ENCODE data around the gene IFRD1. TPM values are rescaled to one million over a fixed set of nuclear protein-coding genes. Genes with fewer than 3 reads are reported as not detected.

The IFRD1 gene
- total RNA-seq, 2 experiments from 2014 or later = 198 to 205 TPM

DNA sequence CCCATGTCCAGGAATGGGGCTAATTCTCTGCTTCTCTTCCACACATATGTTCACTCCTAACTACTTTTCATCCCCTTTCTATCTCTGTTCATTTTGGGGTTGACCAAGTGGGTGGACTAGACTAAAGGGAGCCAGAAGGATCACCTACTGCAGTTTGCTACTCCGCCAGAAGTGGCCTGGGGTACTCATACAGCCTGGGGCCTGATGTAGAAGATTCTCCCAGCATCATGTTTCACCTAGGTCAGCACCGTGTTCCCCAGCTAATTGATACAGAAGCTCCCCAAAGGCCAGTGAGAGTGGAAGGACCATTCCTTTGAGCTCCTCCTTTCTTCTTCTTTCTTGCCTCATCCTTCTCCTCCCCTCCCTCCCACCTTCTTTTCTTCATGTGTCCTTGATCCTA lies 19.6 kb upstream of the IFRD1 start:
- H3K27me3 Mint-ChIP-seq = no peaks in the 10 kb centered on the region
- no peak overlapping the region for H3K4me3 Mint-ChIP-seq
- ATAC-seq (ENCODE audit: poor library complexity) = no peak
- TF ChIP-seq, protein P1, sequence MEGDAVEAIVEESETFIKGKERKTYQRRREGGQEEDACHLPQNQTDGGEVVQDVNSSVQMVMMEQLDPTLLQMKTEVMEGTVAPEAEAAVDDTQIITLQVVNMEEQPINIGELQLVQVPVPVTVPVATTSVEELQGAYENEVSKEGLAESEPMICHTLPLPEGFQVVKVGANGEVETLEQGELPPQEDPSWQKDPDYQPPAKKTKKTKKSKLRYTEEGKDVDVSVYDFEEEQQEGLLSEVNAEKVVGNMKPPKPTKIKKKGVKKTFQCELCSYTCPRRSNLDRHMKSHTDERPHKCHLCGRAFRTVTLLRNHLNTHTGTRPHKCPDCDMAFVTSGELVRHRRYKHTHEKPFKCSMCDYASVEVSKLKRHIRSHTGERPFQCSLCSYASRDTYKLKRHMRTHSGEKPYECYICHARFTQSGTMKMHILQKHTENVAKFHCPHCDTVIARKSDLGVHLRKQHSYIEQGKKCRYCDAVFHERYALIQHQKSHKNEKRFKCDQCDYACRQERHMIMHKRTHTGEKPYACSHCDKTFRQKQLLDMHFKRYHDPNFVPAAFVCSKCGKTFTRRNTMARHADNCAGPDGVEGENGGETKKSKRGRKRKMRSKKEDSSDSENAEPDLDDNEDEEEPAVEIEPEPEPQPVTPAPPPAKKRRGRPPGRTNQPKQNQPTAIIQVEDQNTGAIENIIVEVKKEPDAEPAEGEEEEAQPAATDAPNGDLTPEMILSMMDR (IDR thresholded peaks at IDR 0.05) = no peak
- Histone ChIP-seq H3K27me3 (ENCODE audit: control insufficient read depth in 1 of 2, insufficient read depth in 2 of 2, low read length in 2 of 2) (no peaks in the 10 kb centered on the region), H3K9me3 (ENCODE audit: control insufficient read depth in 1 of 2, insufficient read depth in 1 of 2, low read length in 2 of 2) (no peaks in the 10 kb centered on the region), H3K36me3 (ENCODE audit: insufficient read depth, low read length) (no peaks in the 10 kb centered on the region), H3K27ac (ENCODE audit: low read depth in 1 of 2, low read length in 2 of 2) (no peak overlapping the region), H3K4me3 (ENCODE audit: low read length) (no peak overlapping the region), H3K4me1 (ENCODE audit: insufficient read depth, low read length) (no peaks in the 10 kb centered on the region)
- intact Hi-C loops (cut with DNase I, micrococcal nuclease) = no loop called here
- ChIA-PET CTCF (no interaction called here), POLR2A (no interaction called here)
- H3K9me3 Mint-ChIP-seq = no peaks in the 10 kb centered on the region
- H3K36me3 Mint-ChIP-seq (ENCODE audit: low read depth) = no peaks in the 10 kb centered on the region
- no peak for DNase-seq
- no peak overlapping the region for H3K27ac Mint-ChIP-seq
- H3K4me1 Mint-ChIP-seq (ENCODE audit: low read depth) = no peaks in the 10 kb centered on the region

DNA sequence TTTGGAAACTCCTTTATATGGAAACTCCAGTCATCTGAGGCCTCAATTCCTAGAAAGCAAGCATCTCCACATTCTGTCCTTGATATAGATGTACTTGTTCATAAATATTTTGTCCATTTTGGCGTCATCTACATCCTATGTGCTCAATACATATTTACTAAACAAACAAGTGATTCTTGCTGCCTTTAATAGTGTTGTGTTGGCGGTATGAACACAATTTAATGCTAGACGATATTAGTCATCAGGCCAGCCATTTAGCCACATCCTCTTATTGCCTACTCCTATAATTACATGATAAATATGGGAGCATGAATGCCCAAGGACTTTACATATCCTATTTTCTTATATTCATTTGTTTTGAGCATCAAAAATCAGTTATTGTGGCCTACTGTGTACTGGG lies 18.5 kb upstream of the IFRD1 start:
- H3K9me3 ChIP-seq (ENCODE audit: control insufficient read depth in 1 of 2, insufficient read depth in 1 of 2, low read length in 2 of 2) = no peaks in the 10 kb centered on the region
- no peak overlapping the region for H3K27ac ChIP-seq (ENCODE audit: low read depth in 1 of 2, low read length in 2 of 2)
- H3K9me3 Mint-ChIP-seq = no peaks in the 10 kb centered on the region
- H3K27me3 Mint-ChIP-seq = no peaks in the 10 kb centered on the region
- ChIA-PET POLR2A (no interaction called here), CTCF (no interaction called here)
- H3K27me3 ChIP-seq (ENCODE audit: control insufficient read depth in 1 of 2, insufficient read depth in 2 of 2, low read length in 2 of 2) = no peaks in the 10 kb centered on the region
- no peaks in the 10 kb centered on the region for H3K36me3 ChIP-seq (ENCODE audit: insufficient read depth, low read length)
- H3K4me1 ChIP-seq (ENCODE audit: insufficient read depth, low read length) = no peaks in the 10 kb centered on the region
- H3K4me3 ChIP-seq (ENCODE audit: low read length) = no peak overlapping the region
- no peak overlapping the region for H3K27ac Mint-ChIP-seq
- intact Hi-C loops (cut with DNase I, micrococcal nuclease) = no loop called here
- H3K4me1 Mint-ChIP-seq (ENCODE audit: low read depth) = no peaks in the 10 kb centered on the region
- H3K36me3 Mint-ChIP-seq (ENCODE audit: low read depth) = no peaks in the 10 kb centered on the region
- ATAC-seq (ENCODE audit: poor library complexity) (no peak), DNase-seq (no peak)
- no peak overlapping the region for H3K4me3 Mint-ChIP-seq
- TF ChIP-seq, protein P1 (IDR thresholded peaks at IDR 0.05) = no peak

DNA sequence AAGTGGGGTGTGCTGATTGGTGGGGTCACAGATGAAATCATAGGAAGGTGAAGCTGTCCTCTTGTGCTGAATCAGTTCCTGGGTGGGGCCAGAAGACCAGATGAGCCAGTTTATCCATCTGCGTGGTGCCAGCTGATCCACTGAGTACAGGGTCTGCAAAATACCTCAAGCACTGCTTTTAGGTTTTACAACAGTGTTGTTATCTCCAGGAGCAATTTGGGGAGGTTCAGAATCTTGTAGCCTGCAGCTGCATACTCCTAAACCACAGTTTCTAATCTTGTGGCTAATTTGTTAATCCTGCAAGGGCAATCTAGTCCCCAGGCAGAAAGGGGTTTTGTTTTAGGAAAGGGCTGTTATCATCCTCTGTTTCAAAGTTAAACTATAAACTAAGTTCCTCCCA lies 17.0 kb upstream of the IFRD1 start:
- Histone ChIP-seq H3K4me3 (ENCODE audit: low read length) (no peak overlapping the region), H3K9me3 (ENCODE audit: control insufficient read depth in 1 of 2, insufficient read depth in 1 of 2, low read length in 2 of 2) (no peaks in the 10 kb centered on the region), H3K4me1 (ENCODE audit: insufficient read depth, low read length) (no peaks in the 10 kb centered on the region), H3K27me3 (ENCODE audit: control insufficient read depth in 1 of 2, insufficient read depth in 2 of 2, low read length in 2 of 2) (no peaks in the 10 kb centered on the region), H3K36me3 (ENCODE audit: insufficient read depth, low read length) (no peaks in the 10 kb centered on the region), H3K27ac (ENCODE audit: low read depth in 1 of 2, low read length in 2 of 2) (no peak overlapping the region)
- TF ChIP-seq, protein P1 (IDR thresholded peaks at IDR 0.05) = no peak
- Mint-ChIP-seq H3K36me3 (ENCODE audit: low read depth) (no peaks in the 10 kb centered on the region), H3K4me1 (ENCODE audit: low read depth) (no peaks in the 10 kb centered on the region), H3K9me3 (no peaks in the 10 kb centered on the region), H3K27ac (no peak overlapping the region), H3K27me3 (no peaks in the 10 kb centered on the region), H3K4me3 (no peak overlapping the region)
- intact Hi-C loops (cut with DNase I, micrococcal nuclease) = no loop called here
- ChIA-PET CTCF (no interaction called here), POLR2A (no interaction called here)
- no peak for DNase-seq
- no peak for ATAC-seq (ENCODE audit: poor library complexity)
